NCI-H1417 treated with DMSO at 0.1 percent for 48 hours (cell line): Measurements from ENCODE around the gene NUF2.
A peak's percentile ranks its signal among the peaks of the same experiment; 100 is the strongest.
"Not testable (repeated sequence)": the region's sequence is repeated elsewhere in the genome, so short reads cannot be mapped to it uniquely, and the experiment has no call there.

Experiments used
- DNase-seq: peaks from one replicate; lab custom pipeline; 2025; lab: John Stamatoyannopoulos, UW

The NUF2 gene

DNA sequence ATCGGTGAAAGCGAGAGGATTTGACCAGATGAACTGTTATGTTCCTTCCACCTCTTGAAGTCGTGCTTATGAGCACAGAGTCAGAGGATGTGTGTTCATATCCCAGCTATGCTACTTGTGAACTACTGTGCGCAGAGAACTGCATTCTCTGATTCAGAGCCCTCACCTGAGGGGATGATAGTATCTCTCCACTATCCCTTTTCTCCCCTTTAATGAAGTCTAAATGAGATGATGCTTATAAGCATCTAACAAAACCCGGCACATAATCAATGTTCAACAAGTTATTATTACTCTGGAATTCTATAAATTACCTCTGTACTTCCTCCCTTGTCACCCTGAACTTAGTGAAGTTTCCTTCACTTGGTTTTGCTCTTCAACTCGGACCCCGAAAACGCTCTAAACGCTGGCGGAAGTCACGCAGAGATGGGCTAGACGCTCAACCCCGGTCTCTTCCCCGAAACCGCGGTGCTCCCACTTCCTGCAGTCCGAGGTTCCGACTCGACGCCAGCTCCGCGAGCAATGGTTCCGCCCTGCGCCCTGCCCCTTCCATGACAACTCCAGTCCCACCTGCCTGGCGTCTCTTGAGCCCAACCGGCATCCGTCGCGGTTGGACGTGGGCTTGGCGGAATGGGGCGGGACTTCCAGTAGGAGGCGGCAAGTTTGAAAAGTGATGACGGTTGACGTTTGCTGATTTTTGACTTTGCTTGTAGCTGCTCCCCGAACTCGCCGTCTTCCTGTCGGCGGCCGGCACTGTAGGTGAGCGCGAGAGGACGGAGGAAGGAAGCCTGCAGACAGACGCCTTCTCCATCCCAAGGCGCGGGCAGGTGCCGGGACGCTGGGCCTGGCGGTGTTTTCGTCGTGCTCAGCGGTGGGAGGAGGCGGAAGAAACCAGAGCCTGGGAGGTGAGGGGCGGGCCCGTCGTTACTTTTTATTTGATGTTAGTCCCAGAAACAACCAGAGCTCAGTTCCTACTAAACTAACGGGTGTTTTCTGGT is at the start of gene NUF2:
TSS of gene NUF2 (plus strand) at position 644 of the 995 bp plus-strand sequence. CDS start 4,098 bp downstream, outside the sequence.
- peak; percentile 85 for DNase-seq

- no peak for DNase-seq
Observed at GRCh38 chr1:163273766-163274441, 47.9 kb upstream of the NUF2 start.

- DNase-seq: no peak
Observed at GRCh38 chr1:163275222-163275621, 46.5 kb upstream of the NUF2 start.

- DNase-seq: no peak
Observed at GRCh38 chr1:163278602-163279001, 43.2 kb upstream of the NUF2 start.

GRCh38 chr1:163284867-163285266 is 36.9 kb upstream of the NUF2 start:
- not testable (repeated sequence) for DNase-seq

- peak; percentile 54 for DNase-seq
Observed at GRCh38 chr1:163290025-163290640, 31.6 kb upstream of the NUF2 start.

DNA sequence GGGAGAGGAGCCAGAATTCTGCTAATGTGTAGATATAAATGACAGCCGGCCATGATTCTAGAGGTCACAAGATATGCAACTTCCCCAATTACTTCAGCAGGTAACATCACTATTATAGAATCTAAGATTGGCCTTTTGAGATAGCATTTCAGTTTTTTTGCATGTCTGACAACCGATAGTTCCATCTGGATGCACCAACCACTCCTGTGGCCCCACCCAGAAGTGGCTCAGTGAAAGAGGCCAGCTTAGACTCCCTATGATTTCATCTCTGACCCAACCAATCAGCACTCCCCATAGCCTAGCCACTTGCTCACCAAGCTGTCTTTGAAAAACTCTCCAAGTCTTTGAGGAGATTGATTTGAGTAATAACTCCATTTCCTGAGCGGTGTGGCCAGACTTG is 30.3 kb upstream of the NUF2 start:
- no peak for DNase-seq

- DNase-seq: not testable (repeated sequence)
Observed at GRCh38 chr1:163292153-163292552, 29.6 kb upstream of the NUF2 start.

DNA sequence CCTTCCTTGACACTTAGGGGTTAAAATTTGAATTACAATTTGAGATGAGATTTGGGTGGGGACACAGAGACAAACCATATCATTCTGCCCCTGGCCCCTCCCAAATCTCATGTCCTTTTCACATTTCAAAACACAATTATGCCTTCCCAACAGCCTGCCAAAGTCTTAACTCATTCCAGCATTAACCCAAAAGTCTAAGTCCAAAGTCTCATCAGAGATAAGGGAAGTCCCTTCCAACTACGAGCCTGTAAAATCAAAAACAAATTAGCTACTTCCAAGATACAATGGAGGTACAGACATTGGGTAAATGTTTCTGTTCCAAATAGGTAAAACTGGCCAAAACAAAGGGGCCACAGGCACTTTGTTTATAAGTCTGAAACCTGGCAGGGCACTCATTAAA is 28.3 kb upstream of the NUF2 start:
- not testable (repeated sequence) for DNase-seq

GRCh38 chr1:163295949-163296348 is 25.8 kb upstream of the NUF2 start:
- DNase-seq: no peak

DNA sequence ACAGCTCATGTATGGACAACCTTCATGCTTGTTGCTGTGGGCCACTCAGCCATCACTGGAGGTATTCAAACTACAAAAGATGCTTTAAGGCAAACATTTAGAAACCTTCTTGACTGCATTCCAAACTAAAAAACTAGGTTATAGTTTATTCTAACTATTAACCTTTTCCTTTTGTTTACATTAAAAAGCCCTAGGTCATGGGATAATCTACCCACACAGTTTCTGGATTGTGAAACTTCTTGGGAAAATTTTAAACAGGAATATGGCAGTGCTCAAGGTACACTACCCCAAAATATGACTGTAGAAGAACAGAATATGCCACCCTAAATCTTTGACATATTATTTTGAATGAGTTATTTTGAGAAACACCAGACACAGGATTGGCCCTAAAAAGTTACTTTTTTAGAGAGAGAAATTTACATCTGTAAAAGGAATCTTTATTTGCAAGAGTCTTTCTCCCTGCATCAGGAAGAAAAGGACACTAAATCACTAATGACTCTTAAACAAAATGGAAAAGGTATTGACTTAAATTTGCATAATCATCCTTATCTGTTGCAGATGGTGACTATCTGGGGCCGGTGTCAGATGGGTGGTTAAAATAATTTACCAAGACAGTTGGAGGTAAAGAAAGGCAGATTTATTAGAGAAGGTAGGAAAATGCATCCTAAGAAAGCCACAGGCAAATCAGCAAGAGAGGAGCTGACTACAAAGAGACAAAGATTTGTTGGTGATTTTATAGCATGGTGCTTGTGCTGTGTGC is 25.1 kb upstream of the NUF2 start:
- DNase-seq: no peak

- DNase-seq: no peak
Observed at GRCh38 chr1:163298365-163298764, 23.4 kb upstream of the NUF2 start.

GRCh38 chr1:163300568-163300967 is 21.2 kb upstream of the NUF2 start:
- DNase-seq: no peak

DNA sequence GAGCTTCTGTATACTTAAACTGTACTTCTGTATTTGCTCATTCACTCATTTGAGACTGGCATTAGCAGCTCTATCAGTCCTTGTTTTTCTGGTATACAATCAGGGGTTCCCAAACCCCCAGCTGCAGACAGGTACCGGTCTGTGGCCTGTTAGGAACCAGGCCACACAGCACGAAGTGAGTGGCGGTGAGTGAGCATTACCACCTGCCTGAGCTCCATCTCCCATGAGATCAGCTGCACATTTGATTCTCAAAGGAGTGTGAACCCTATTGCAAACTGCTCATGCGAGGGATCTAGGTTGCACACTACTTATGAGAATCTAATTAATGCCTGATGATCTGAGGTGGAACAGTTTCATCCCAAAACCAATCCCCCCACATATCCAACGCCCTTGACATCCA is 18.2 kb upstream of the NUF2 start:
- no peak for DNase-seq

- no peak for DNase-seq
Observed at GRCh38 chr1:163305441-163305840, 16.3 kb upstream of the NUF2 start.

DNA sequence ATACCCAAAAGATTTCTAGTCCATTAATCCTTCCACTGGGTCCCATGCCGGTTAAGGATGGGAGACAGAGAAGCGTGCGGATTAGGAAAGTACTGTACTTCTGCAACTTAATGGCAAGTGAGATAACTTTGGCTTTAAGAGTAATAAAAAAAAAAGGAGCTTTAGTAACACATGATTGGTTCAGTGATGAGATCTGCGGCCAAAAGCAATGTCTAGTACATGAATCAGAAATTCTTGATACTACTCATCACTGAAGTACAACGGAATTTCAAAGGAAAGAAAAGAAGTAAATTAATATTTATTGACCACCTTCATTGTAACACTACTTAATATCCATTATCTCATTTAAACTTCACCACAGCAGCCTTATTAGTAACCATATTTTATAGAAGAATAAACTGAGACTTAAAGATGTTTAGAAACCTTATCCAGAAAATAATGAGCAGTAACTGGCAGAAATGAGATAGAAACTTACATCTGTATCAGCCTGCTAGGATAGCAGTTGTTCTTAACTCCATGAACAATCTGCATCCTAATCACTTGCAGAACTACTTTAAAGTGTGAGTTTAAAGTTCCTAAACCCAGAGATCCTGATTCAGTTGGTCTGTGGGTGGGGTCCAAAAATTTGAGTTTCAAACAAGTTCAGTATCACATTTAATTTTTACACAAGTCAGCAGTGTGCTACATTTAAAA is 14.1 kb upstream of the NUF2 start:
- no peak for DNase-seq

GRCh38 chr1:163308811-163309210 is 12.9 kb upstream of the NUF2 start:
- no peak for DNase-seq

DNA sequence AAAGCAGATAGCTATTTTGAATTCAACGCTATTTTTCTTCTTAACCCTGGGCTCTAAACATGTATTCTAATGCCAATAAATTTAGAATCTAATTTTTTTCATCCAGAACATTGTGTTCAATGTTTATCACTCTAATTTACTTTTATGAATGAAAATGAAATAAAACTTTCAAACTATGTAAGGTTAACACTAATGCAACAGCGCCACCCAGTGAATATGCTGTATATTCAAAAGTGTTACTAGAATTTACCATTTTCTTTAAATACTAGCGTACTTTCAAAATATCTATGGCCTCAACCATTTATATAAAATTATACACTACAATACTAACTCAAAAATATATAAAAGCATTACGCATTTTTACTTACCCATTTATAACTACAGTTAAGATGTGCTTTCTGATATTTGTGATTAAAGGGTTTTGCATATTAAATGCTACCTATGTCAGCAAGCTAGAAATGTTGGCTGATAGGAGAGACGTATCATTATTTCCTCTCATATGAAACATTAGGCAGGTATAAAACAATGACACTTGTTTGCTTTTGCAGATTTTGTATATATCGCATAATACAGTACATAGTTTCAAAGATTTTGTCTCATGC is 5.9 kb upstream of the NUF2 start:
- no peak for DNase-seq

- no peak for DNase-seq
Observed at GRCh38 chr1:163320891-163321290, 863 bp upstream of the NUF2 start.

DNA sequence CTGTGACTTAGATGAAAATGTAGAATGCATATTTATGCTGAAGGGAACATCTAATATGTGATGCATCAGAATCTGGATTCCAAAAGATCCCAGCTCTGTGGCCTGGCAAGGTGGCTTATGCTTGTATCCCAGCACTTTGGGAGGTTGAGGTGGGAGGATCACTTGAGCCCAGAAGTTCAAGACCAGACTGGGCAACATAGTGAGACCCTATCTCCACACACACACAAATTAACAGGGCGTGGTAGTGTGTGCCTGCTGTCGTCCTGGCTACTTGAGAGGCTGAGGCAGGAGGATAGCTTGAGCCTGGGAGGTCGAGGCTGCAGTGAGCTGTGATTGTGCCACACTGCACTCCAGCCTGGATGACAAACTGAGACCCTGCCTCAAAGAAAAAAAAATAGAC is 1.6 kb downstream of the NUF2 start:
- not testable (repeated sequence) for DNase-seq

GRCh38 chr1:163331116-163331515 is 9.4 kb downstream of the NUF2 start:
- DNase-seq: no peak
